ENCODE measurements around the gene HRCT1.
"Not testable (repeated sequence)": the region's sequence is repeated elsewhere in the genome, so short reads cannot be mapped to it uniquely, and the experiment has no call there.

Gene HRCT1

DNA sequence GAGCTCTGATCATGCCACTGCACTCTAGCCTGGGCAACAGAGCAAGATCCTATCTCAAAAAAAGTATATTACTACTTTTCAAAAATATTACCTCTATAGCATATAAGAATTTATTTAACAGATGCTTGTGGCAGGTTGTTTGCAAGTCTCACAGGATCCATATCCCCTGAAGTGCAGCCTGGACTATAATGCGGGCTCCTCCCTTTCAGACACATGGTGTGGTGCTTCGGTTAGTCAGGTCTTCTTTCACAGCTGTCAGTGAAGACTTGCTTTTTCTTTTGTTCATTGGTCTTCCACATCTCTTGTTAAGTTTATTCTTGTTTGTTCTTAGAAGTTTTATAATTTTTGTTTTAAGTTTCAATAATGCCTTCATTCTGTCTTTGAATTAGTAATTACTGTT lies 9.4 kb upstream of the HRCT1 start:
- DNase-seq (ENCODE audit: low read depth in 2 of 2) = no peak

DNA sequence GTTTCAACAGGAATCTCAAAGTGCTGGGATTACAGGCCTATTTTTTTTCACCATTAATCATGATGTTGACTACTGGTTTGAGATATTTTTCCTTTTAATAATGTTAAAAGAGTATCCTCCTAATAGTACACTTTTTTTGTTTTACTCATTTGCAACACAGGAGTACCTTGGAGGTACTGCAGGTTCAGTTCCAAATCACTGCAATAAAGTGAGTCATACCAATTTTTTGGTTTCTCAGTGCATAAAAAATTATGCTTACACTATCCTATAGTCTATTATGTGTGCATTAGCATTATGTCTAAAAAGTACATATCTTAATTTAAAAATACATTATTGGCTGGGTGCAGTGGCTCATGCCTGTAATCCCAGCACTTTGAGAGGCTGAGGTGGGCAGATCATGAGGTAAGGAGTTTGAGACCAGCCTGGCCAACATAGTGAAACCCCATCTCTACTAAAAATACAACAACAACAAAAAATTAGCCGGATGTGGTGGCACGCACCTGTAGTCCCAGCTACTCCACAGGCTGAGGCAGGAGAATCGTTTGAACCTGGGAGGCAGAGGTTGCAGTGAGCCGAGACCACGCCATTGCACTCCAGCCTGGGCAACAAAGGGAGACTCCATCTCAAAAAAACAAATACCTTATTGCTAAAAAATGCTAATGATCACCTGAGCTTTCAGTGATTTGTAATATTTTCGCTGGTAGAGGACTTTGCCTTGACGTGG lies 8.5 kb upstream of the HRCT1 start:
- not testable (repeated sequence) for DNase-seq (ENCODE audit: low read depth in 2 of 2)

DNA sequence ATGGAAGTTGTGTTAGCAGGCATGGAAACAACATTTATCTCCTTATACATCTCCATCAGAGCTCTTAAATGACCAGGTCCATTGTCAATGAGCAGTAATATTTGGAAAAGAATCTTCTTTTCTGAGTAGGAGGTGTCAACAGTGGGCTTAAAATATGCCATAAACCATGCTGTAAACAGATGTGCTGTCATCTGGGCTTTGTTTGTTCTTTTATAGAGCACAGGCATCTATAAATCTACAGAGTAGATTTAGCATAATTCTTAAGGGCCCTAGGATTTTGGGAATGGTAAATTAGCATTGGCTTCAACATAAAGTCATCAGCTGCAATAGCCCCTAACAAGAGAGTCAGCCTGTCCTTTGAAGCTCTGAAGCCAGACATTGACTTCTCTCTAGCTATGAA lies 7.7 kb upstream of the HRCT1 start:
- DNase-seq (ENCODE audit: low read depth in 2 of 2) = no peak

DNA sequence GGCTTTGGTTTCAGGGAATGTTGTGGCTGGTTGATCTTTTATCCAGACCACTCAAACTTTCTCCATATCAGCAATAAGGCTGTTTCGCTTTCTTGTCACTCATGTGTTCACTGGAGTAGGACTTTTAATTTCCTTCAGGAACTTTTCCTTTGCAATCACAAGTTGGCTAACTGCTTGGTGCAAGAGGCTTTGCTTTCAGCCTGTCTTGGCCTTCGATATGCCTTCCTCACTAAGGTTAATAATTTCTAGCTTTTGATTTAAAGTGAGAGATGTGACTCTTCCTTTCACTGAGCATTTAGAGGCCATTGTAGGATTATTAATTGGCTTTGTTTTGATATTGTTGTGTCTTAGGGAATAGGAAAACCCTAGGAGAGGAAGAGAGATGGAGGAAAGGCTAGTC lies 7.0 kb upstream of the HRCT1 start:
- no peak for DNase-seq (ENCODE audit: low read depth in 2 of 2)

DNA sequence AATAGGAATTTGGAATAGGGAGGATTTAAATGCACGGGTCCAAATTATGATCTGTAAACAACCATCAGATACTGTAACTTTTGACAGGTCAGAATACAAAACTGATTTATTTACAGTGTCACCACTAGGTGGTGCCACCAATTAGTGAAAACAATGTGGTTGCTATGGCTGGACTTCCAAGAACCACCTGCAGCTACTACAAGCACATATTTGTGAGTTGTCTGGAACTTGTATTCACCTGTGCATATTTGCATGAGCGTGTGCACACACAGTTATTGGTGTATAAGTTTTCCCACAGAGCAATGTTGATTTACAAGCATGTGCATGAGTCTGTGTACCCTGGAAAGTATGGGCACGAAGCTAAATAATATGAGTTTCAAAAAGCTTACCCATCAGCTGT lies 3.0 kb upstream of the HRCT1 start:
- no peak for DNase-seq (ENCODE audit: low read depth in 2 of 2)

DNA sequence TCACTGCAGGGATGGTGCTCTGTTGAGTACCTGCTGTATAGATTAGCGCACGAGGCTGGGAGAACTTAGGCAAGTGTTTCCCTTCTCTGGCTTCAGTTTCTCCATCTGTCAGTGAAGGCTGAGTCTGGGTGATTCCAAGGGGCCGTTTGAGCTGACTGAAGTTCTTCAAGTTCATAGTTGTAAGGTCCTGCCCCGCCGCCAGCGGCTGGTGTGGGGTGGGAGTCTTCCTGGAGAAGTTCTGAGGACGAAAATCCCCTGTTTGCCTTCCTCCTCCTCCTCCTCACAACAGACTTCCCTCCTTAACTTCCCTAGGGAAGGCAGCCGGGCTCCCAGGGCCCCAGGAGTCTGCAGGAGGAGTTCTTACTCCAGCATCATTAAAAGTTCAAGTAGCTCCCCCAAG lies 1.7 kb upstream of the HRCT1 start:
- no peak for DNase-seq (ENCODE audit: low read depth in 2 of 2)

DNA sequence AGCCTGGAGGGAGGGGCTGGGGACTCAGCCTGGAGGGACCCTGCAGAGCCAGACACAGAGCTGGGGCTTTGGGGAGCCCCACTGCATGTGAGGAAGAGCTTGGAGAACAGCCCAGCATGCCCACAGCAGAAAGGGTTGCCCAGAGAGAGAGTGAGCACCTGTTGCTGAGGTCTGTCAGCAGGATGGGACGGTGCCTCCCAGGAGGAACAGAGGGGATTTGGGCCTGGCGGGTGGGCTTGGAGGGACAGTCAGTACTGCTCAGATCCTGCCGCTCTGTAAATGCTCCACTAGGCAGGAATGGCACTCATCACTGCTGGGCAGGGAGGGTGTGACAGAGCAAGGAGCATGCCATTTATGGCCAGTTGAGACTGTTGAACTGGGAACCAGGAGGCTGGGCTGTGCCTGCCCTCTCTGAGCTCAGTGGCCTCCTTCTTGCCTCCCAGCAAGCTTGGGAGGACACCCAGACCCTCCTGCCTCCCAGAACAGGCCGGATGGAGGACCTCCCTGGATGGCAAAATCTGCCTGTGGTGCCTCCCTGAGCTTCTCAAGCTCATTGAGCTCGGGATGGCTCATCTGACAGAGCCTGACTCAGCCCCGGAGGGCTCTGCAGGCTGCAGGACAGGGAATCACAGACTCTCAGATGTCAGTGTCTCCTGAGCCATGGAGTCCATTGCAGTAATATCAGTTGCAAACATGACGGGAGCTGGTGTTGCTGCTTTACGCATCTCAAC lies 786 bp upstream of the HRCT1 start:
- no peak for DNase-seq (ENCODE audit: low read depth in 2 of 2)

DNA sequence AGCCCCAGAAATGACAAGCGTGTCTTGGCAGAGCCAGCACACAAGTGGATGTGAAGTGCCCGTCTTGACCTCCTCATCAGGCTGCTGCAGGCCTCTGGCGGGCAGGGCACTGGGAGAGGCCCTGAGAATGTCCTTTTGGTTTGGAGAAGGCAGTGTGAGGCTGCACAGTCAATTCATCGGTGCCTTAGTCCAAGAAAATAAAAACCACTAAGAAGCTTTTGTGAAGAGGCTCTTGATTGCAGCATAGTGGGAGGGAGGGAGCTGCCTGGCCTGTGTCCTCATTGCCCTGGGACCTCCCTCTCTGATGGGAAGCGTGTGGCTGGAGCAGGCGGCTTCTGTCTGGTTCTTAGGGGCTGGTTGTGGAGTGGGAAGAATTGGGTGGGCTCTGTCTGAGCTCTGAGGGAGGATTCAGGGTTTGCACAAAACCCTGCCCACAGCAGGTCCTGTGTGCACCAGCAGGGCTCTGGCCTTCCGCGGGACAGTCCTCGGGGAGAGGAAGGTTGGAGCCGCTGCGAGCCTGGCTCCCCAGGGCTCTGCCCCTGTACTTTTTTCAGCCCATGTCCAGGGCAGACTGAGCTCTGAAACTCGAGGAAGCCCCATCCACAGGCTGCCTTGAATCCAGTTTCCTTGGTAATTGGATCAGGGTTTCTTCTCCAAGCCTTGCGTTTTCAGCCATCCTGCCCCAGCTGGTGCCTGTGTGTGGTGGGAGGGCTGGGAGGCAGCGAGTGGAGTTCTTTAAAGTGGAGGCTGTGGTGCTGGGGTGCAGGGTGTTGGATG lies 1.1 kb downstream of the HRCT1 start:
- DNase-seq (ENCODE audit: low read depth in 2 of 2) = no peak

DNA sequence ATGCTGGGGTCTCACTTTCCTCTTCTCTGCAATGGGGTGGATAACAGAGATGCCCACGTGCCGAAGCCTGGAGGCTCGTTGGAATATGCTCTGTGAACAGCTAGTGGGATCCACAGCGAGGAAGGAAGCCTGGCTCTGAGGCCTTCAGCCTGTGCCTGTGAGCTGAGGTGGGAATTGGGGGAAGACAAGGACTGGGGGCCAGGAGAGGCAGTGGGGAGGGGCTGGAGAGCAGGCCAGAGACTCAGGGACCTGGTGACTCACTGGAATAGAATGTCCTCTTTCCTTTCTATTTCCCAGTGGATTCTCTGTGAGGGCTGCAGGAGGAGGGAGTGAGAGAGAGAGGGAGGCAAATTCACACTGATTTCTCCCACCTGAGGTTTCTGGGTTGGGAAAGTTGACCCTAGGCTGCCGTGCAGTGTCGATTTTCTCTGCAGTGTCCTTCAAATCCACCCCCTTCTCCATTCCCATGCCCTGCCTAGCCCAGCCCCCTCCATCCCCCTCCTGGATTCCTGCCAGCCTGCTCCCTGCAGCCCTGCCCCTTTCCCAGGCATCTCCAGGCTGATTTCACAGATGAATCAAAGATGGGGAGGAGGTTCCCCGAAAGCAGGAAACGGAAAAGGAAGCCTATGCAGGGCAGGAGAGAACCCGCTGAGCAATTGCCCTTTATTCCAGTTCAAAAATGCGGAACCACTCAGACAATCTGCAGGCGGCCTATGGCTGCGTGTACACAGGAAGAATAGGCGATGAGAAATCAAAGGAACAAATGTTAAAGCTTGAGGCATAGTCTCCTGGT lies 1.9 kb downstream of the HRCT1 start:
- no peak for DNase-seq (ENCODE audit: low read depth in 2 of 2)

DNA sequence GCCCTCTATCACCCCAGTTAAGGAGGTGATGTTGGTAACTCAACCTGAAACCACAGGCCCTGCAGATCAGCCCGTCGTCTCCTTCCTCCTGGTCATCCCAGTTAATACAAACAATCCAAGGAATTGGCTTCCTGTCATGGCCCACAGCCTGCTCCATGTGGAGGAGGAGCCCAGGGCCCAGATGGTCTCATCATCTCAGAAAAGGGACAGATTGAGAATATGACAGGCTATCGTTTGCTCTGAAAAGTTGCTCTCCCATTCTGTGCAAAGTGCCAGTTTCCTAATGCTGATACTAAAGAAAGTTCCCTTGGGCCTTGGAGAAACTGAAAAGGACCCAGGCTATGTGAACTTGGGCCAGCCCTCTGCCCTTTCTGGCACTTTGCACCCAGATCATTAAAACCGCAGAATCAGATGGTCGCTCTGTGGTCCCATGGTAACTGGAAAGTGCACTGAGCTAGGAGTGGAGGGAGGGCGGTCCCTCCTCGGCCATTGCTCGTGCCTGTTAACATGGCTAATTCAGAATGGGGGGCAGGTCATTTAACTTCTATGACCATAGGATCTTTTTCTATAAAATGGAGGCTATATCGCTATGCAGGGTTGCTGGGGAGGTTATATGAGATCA lies 2.6 kb downstream of the HRCT1 start:
- no peak for DNase-seq (ENCODE audit: low read depth in 2 of 2)

DNA sequence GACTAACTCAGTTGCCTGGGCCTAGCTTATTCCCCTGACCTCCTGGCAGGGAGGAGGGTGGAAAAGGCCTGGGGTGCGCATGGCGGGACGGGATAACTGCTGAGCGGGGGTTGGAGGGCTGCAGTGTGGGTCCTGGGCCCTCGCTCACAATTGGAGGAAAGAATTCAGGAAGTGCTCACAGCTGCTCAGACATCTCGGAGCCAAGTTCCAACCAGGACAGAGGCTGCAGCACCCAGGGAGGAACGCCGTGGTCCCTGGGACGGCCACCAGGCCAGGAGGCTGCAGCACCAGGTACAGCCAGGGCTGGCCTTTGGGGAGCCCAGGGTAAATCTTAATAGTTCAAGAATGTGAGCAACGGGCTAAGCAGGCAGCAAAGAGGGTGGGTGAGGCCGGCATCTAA lies 3.3 kb downstream of the HRCT1 start, which contains the start of gene SPAAR:
TSS of gene SPAAR (plus strand) at position 217 of the 400 bp plus-strand sequence. CDS start 974 bp downstream, outside the sequence.
- DNase-seq (ENCODE audit: low read depth in 2 of 2) = no peak

DNA sequence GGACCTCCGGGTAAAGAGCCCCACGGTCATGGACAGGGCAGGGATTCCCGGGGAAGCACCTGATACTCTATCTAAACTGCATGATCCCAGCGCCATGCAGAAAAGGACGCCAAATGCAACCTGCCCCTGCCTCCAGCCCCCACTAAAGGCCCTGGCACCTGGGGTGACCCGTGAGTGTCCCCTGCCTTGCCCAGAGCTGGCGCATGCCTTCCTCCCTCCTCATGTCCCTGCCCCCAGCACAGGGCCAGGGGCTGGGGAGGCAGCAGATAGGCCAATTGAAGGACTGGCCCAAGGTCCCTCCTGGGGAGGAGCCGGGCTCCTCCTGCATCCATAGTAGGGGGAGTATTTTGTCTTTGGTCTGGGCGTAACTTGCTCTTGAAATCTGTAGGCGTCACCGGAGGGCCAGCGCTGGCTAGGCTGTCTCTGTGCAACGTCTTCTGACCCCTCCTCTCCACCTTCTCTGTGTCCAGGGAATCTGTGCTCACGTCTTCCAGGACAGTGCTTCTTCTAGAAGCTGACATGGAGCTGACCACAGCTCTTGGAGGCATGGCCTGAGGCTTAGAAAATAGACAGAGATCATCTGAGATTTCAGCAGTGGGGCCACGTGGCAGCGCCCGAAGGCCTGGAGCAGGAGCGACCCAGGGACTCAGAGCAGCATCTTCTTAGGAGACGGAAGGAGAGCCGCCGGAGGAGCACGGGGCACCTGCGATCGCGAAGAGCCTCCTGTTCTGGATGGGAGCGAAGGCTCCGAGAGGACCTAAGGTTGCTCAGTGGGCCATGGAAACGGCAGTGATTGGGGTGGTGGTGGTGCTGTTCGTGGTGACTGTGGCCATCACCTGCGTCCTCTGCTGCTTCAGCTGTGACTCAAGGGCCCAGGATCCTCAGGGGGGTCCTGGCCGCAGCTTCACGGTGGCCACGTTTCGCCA lies 3.9 kb downstream of the HRCT1 start:
- DNase-seq (ENCODE audit: low read depth in 2 of 2) = no peak

DNA sequence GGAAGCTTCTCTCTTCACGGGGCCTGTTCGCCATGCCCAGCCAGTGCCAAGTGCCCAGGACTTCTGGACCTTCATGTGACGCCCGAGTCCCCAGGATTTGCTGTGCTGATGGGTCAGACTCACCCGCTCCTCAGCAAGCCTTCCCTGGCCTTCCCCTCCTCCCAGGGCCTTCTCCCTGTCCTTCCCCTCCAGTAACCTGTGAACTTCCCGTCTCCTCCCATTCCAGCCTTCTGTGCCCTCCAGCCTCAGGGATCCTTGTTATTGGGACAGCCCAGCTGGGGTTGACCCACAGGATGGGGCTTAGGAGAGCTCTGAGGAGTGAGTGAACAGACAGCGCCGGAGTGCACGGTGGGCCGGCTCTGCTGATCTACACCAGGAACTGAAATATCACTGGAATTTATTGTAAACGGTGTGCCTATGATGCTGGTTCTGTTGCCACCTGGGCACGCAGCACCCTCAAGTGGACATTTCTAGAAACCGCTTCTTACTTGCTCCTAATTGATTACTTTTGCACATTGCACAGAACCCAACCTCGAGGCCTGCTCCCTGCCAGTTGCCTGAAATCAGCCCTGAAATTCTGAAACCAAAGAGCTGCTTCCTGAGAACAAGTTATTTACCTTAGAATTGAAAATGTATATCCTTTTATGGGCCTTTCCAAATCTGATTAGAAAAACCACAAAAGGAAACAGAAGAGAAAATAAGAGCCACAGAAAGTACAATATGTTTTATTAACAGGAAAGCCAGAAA lies 4.8 kb downstream of the HRCT1 start:
- no peak for DNase-seq (ENCODE audit: low read depth in 2 of 2)

DNA sequence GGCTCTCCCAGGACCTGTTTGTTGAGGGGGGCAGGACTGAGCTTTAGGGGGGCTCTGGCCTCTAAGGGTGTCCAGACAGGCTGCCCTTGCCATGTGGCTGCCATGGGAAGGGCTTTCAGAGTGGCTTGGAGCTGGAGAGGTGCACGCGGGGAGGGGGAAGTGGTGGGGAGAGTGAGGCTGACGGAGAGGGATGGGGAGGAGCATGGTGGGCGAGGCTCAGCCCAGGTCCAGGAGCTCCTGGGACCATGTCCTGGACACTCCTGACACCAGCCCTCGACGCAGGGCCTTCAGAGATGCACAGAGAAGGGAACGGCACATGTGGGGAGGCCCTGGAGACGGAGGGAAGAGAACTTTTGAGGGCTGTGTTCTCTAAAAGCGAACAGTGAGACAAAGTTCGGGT lies 5.7 kb downstream of the HRCT1 start:
- no peak for DNase-seq (ENCODE audit: low read depth in 2 of 2)

DNA sequence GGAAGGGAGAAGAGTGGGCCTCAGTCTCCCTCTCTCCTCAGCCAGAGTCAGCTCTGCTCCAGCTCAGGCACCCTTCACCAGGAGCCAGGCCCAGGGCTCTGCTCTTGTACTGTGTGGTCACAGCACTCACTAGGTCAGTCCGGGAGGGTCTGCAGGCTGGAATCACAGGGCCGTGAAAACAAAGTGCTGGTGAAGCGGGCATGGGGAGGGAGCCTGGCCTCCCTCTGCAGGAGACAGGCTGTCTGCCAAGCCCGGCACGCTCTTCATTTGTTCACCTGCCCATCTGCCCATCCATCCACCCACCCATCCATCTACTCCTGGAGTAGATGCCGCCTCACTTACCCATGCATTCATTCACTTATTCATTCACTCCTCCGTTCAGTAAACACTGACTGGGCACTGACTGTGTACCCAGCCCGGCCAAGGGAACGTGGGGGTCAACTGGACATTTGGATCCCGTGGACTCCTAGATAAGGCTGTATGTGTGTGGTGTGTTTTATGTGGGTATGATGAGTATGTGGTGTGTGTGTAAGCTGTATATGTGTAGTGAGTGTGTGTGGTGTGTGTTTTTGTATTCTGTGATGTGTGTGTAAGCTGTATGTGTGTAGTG lies 6.9 kb downstream of the HRCT1 start:
- no peak for DNase-seq (ENCODE audit: low read depth in 2 of 2)

DNA sequence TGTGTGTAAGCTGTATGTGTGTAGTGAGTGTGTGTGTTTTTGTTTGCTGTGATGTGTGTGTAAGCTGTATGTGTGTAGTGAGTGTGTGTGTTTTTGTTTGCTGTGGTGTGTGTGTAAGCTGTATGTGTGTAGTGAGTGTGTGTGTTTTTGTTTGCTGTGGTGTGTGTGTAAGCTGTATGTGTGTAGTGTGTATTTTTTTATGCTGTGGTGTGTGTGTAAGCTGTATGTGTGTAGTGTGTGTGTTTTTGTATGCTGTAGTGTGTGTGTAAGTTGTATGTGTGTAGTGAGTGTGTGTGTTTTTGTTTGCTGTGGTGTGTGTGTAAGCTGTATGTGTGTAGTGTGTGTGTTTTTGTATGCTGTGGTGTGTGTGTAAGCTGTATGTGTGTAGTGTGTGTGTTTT lies 7.4 kb downstream of the HRCT1 start:
- not testable (repeated sequence) for DNase-seq (ENCODE audit: low read depth in 2 of 2)

DNA sequence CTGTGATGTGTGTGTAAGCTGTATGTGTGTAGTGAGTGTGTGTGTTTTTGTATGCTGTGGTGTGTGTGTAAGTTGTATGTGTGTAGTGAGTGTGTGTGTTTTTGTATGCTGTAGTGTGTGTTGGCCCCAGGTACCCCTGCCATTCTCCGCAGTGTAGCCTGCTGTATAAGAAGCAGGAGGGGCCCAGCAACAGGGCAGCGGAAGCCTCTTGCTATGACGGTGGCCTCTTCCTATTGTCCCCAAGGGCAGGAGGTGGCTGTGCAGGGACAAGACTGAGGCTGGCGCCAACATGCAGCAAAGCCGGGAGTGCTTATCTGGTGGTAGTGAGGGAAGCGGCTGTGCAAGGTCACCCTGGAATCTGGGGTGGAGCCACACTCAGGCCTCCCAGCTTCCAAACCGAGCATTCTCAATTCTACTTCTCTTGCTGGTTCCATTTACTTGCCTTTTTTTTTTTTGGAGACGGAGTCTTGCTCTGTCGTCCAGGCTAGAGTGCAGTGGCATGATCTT lies 8.4 kb downstream of the HRCT1 start:
- DNase-seq (ENCODE audit: low read depth in 2 of 2) = no peak

DNA sequence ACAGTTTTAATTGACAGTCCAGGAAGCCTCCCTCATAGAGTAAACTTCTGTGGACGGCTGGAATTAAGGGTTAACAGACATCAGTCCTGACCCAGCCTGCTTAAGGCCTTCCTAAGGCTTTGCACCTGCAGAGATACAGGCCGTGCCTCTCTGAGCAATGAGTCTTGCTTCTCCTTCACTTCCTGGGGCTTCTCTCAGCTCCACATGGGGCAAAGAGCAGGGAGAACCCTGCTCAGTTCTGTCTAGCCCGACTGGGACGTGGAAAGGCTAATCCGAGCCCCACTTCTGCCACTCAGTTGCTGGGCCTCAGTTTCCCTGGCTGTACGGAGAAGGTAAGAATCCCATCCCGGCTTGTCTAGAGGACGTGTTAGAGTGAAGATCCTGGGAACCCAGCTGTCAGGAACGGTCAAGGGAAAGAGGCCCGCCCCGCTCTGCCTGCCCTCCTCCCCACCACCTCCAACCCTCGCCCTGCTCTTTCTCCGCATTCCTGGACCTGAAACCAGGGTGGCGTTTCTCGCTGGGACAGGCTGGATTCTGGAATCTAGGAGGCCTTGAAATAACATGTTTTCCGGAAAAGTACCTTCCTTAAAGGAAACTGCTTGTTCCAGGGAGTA lies 9.8 kb downstream of the HRCT1 start:
- DNase-seq (ENCODE audit: low read depth in 2 of 2) = no peak
